ENCODE measurements around the gene LHX3. TPM values are rescaled to one million over a fixed set of nuclear protein-coding genes. Genes with fewer than 3 reads are reported as not detected.

The LHX3 gene
- total and polyA plus RNA-seq, 12 donors = not detected

GRCh38 chr9:136156209-136157120 is 48.5 kb downstream of the LHX3 start:
- Histone ChIP-seq H3K27me3 (peaks cover 24% of the 10 kb centered on the region), H3K27ac (no peak overlapping the region), H3K4me3 (no peak overlapping the region), H3K4me1 (replicated peaks in 1 of 2) (no peaks in the 10 kb centered on the region), H3K9me3 (replicated peaks in 1 of 3) (no peaks in the 10 kb centered on the region), H3K36me3 (replicated peaks in 1 of 2) (no peaks in the 10 kb centered on the region)
- no peak for TF ChIP-seq POLR2A (IDR thresholded peaks at IDR 0.05)
- TF ChIP-seq CTCF (IDR thresholded peaks at IDR 0.05) = no peak
- WGBS, 4 donors = 25 to 47% (median 42%) methylated on average over 19 to 42 of the region's 42 CpGs
- DNase-seq = no peak
- intact Hi-C loops (cut with DNase I) = no loop called here

GRCh38 chr9:136155576-136155975 is 49.4 kb downstream of the LHX3 start:
- H3K9me3 ChIP-seq (replicated peaks in 1 of 3) = no peaks in the 10 kb centered on the region
- H3K36me3 ChIP-seq (replicated peaks in 1 of 2) = no peaks in the 10 kb centered on the region
- intact Hi-C loops (cut with DNase I) = no loop called here
- no peak for DNase-seq
- H3K4me3 ChIP-seq = no peak overlapping the region
- H3K27ac ChIP-seq = no peak overlapping the region
- TF ChIP-seq CTCF (IDR thresholded peaks at IDR 0.05) (no peak), POLR2A (IDR thresholded peaks at IDR 0.05) (no peak)
- WGBS, 4 donors = 73 to 88% (median 76%) methylated on average over 16 to 17 of the region's 17 CpGs
- H3K27me3 ChIP-seq = peaks cover 24% of the 10 kb centered on the region
- H3K4me1 ChIP-seq (replicated peaks in 1 of 2) = no peaks in the 10 kb centered on the region

- Histone ChIP-seq H3K27ac (no peak overlapping the region), H3K9me3 (replicated peaks in 1 of 3) (no peaks in the 10 kb centered on the region), H3K4me1 (replicated peaks in 1 of 2) (no peaks in the 10 kb centered on the region), H3K4me3 (no peak overlapping the region), H3K27me3 (peaks cover 24% of the 10 kb centered on the region), H3K36me3 (replicated peaks in 1 of 2) (no peaks in the 10 kb centered on the region)
- WGBS, 4 donors = 76 to 87% (median 80%) methylated on average over 11 to 14 of the region's 14 CpGs
- intact Hi-C loops (cut with DNase I) = no loop called here
- DNase-seq = no peak
- TF ChIP-seq CTCF (IDR thresholded peaks at IDR 0.05) (no peak), POLR2A (IDR thresholded peaks at IDR 0.05) (no peak)
These were observed 50.0 kb downstream of the LHX3 start for GRCh38 chr9:136154943-136155342.

- intact Hi-C loops (cut with DNase I) = no loop called here
- TF ChIP-seq CTCF (IDR thresholded peaks at IDR 0.05) = no peak
- no peak for TF ChIP-seq POLR2A (IDR thresholded peaks at IDR 0.05)
- Histone ChIP-seq H3K27me3 (peaks cover 24% of the 10 kb centered on the region), H3K9me3 (replicated peaks in 1 of 3) (no peaks in the 10 kb centered on the region), H3K36me3 (replicated peaks in 1 of 2) (no peaks in the 10 kb centered on the region), H3K27ac (no peak overlapping the region), H3K4me3 (no peak overlapping the region), H3K4me1 (replicated peaks in 1 of 2) (no peaks in the 10 kb centered on the region)
- WGBS, 4 donors = 66 to 85% (median 76%) methylated on average over 11 to 24 of the region's 24 CpGs
- no peak for DNase-seq
These were observed 51.4 kb downstream of the LHX3 start for GRCh38 chr9:136153381-136154065.
